A172 (cell line): Measurements from ENCODE around the gene CAND1. TPM values are rescaled to one million over a fixed set of nuclear protein-coding genes. Genes with fewer than 3 reads are reported as not detected.
A peak's percentile ranks its signal among the peaks of the same experiment; 100 is the strongest.

ENCODE experiments used
- DNase-seq: peaks from one replicate; pipeline ENCODE4 v3.0.0-alpha.2; 2015; ENCODE audit warnings: low spot score
- total RNA-seq: library from RNA; depleted of rRNA; stranded (reverse); fragments of >200 nt; shearing (Covaris generic); gene quantifications from 2 replicates; pipeline ENCODE4 v1.2.3, GENCODE V29; 2014

CAND1 gene
- total RNA-seq, 1 experiment from 2014 or later, result 94.6 TPM

- no peak for DNase-seq
These were observed 76.0 kb downstream of the CAND1 start for GRCh38 chr12:67344979-67345710.

GRCh38 chr12:67348683-67349082 lies 79.5 kb downstream of the CAND1 start:
- DNase-seq, result no peak

- no peak for DNase-seq
These were observed 83.5 kb downstream of the CAND1 start for GRCh38 chr12:67352682-67353081.

- no peak for DNase-seq
These were observed 85.2 kb downstream of the CAND1 start for GRCh38 chr12:67354322-67354721.

- DNase-seq, result peak; percentile 4
These were observed 85.8 kb downstream of the CAND1 start for GRCh38 chr12:67354966-67355365.

- DNase-seq, result peak; percentile 48
These were observed 86.5 kb downstream of the CAND1 start for GRCh38 chr12:67355428-67356379.

- DNase-seq, result no peak
These were observed 87.2 kb downstream of the CAND1 start for GRCh38 chr12:67356380-67356774.

GRCh38 chr12:67357376-67358125 lies 88.4 kb downstream of the CAND1 start:
- DNase-seq, result no peak

GRCh38 chr12:67358781-67359338 lies 89.7 kb downstream of the CAND1 start:
- DNase-seq, result peak; percentile 66

GRCh38 chr12:67362526-67362925 lies 93.4 kb downstream of the CAND1 start:
- DNase-seq, result no peak

GRCh38 chr12:67364228-67364627 lies 95.1 kb downstream of the CAND1 start:
- DNase-seq, result no peak

- DNase-seq, result no peak
These were observed 96.0 kb downstream of the CAND1 start for GRCh38 chr12:67365131-67365530.

GRCh38 chr12:67367843-67368242 lies 98.7 kb downstream of the CAND1 start:
- DNase-seq, result no peak
